GM19351 (cell line): ENCODE measurements around the gene MSN.
A peak's percentile ranks its signal among the peaks of the same experiment; 100 is the strongest.
"Not testable (repeated sequence)": the region's sequence is repeated elsewhere in the genome, so short reads cannot be mapped to it uniquely, and the experiment has no call there.

Source experiments
- ATAC-seq: cut with Tn5 transposase; IDR thresholded peaks from one replicate; pipeline ENCODE4 v1.9.1; 2021; ENCODE audit warnings: mild to moderate bottlenecking, moderate library complexity; ENCODE audit not compliant: unreplicated experiment

Gene MSN

DNA sequence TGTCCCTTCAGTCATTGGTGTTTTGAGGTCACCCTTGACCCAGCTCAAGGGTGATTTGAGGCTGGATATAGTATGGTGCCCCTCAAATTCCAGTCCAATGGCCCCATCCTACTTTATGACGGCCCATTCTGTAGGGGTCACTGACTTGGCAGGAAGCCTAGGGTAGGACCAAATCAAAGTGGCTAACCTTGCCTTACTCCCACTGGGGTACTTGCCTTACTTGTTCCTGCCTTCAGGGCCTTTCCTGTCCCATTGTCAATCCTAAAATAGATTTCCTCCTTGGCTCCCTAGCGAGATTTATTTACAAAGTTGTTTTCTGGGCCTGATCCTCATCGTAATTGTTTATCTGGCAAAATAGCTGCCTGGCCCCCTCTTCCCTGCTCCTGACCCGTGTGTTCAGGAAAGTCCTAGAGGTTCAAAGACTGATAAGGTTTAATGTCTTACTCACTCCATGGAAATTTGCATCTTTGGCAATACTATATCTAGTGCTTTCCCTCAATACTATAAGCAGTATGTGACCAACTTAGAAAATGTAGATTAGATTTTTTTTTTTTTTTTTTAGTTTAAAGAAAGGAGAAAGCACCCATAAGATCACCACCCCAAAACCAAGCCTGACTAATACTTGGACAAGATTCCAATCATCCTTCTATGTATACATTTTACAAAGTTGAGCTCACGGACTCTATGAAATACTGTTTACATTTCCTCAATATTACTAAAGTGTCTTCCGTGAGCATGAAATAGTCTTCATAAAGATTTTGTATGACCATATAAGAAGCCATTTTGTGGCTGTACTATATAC is 44.8 kb downstream of the MSN start:
- ATAC-seq, result no peak

DNA sequence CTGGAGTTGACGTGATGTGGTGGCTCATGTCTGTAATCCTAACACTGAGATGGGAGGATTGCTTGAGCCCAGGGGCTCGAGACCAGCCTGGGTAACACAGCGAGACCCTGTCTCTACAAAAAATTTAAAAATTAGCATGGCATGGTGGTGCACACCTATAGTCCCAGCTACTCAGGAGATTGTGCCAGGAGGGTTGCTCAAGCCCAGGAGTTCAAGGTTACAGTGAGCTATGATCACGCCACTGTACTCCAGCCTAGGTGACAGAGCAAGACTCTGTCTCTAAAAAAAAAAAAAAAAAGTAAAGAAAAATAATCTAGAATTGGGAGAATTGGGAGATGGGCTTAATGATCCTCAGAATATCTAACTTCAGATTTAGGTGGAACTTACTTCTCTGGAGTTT is 51.1 kb downstream of the MSN start:
- ATAC-seq, result no peak

DNA sequence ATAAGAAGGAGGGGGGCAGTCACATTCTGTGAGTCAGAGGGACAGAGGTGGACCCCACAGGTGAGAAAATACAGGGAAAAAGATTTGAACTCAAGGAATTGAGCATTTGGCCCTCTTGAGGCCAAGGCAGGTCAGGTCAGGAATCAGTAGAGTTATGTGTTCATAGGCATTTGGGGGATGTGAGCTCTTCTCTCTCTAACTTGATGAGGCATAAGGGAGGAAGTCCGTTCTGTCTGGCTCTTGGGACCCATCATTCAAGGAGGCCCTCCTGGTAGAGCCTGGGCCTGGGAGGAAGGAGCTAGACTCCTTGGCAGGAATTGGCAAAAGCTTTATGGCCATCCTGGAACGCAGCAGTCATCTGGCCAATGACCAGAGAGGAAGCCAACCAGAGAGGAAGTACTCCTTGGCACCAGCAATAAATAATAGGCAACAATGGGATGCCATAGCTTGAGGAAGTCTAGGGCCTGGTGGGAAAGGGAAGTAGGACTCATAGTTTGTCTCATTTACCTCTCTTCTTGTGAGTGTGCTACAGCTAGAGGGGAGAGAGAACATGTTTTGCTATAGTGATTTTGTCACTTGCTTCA is 53.0 kb downstream of the MSN start:
- no peak for ATAC-seq

DNA sequence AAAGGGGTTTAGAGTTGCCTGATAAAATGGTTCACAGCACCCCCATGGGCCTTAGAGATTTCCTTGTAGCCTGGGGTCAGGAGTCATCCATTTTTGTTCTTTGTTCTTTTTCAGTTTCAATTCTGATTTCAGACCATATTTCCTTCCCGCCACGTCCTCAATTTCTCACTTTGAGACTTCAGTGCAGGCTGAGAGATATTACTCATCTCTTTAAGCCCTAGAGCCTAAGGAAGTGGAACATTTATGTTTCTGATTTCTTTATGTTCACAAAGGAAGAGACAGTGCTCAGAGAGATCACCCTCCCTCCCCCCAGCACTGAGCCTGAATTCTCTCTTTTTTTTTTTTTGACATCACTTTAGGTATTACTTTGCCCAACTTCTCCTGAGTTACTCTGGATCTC is 56.3 kb downstream of the MSN start:
- peak; percentile 76 for ATAC-seq

DNA sequence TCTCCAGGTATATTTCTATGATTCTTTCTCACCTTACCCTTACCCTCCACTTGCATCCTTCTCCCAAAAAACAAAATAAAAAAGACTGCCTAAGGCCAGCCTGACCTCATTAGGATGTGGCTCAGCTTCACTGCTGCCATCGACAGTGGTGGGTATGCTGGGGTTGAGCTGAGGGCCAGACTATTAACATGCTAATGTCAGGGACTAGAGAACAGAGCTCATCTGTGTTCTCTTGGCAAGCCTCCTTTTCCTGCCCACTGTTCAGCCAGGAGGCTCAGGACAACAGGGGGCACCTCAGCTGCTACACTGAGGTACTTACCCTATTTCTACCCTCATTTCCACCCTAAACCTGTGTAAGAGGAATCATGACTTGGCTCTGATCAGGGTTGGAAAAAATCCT is 59.3 kb downstream of the MSN start:
- no peak for ATAC-seq

DNA sequence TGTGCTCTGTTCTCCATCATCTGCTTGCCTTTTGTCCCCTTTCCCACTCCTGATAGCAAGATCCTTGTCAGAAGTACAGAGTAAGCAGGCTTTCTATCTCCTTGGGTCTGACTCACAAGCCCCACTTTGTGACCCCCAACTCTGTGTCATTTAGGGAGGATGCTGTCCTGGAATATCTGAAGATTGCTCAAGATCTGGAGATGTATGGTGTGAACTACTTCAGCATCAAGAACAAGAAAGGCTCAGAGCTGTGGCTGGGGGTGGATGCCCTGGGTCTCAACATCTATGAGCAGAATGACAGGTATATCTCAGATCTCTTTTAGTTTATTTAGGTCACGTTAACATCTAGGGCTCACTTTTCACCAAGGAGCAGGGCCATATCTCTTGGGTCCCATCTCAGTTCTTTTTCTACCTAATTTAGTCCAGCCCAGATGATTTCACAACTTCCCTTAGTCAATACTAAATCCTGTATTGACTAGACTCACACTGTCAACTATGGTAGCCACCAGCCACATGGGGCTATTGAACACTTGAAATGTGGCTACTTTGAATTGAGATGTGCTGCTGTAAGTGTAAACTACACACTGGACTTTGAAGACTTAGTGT is 64.3 kb downstream of the MSN start:
- peak; percentile 60 for ATAC-seq

DNA sequence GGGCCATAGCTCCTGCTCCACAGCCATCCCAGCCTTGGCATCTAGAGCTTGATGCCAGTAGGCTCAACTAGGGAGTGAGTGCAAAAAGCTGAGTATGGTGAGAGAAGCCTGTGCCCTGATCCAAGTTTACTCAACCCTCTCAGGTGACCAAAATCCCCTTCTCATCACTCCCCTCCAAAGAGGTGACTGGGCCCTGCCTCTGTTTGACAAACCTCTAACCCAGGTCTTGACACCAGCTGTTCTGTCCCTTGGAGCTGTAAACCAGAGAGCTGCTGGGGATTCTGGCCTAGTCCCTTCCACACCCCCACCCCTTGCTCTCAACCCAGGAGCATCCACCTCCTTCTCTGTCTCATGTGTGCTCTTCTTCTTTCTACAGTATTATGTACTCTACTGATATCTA is 73.5 kb downstream of the MSN start:
- no peak for ATAC-seq

DNA sequence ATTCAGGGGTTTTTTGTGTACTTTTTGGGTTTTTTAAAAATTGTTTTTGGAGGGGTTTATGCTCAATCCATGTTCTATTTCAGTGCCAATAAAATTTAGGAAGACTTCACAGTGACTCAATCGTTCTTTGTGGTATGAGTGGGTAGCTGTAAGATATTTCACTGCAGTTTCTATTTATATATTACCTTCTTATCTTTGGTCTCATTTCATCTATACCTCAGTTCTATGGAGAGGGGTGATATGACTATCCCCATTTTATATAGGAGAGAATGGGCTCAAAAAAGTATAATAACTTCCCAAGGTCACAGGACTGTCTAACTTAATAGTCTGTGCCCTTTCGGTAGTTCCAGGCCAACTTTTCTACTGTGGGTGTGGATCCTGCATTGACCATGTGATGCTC is 74.4 kb downstream of the MSN start:
- ATAC-seq, result no peak

DNA sequence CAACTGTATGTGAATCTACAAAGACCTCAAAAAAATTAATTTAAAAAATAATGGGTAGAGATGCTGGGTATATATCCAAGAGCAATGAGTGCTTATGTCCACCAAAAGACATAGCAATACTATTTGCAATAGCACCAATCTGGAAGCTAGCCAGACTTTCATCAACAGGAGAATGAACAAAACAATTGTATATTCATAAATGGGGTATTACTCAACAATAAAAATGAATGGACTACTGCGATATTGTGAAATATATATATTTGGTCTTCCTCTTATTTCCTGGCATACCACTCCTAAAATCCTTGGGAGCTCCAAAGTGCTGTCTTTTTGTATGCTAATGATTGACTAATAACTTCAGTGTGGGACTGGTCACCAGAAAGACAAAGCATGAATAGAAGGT is 77.5 kb downstream of the MSN start:
- ATAC-seq, result no peak

DNA sequence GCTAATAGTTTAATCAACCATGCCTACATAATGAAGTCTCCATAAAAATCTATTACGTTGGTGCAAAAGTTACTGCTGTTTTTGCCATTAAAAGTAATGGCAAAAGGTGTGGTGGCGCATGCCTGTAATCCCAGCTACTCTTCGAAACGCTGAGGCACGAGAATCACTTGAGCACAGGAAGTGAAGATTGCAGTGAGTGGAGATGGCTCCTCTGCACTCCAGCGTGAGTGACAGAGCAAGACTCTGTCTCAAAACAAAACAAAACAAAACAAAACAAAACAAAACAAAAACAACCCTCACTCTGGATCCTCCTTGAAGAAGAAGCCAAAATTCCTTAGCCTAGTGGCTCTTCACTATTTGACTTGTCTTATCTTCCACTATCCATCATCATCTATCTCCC is 78.0 kb downstream of the MSN start:
- ATAC-seq, result no peak

DNA sequence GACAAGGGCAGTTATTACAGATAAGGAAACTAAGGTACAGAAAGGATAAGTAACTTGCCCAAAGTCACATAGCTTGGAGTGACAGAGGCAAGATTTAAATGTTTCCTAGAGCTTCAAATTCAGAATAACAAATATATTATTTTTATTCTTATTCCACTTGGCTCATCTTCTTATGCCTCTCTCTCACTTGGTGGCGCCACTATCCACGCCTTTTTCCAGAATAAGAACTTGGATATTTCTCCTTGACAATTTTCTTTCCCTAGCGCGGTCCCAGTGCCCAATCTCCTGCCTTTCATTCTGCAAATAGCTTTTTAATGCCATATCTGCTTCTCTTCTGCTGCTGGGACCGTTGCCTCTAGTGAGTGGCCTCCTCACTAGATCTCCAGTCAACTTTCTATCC is 78.5 kb downstream of the MSN start:
- ATAC-seq, result no peak

DNA sequence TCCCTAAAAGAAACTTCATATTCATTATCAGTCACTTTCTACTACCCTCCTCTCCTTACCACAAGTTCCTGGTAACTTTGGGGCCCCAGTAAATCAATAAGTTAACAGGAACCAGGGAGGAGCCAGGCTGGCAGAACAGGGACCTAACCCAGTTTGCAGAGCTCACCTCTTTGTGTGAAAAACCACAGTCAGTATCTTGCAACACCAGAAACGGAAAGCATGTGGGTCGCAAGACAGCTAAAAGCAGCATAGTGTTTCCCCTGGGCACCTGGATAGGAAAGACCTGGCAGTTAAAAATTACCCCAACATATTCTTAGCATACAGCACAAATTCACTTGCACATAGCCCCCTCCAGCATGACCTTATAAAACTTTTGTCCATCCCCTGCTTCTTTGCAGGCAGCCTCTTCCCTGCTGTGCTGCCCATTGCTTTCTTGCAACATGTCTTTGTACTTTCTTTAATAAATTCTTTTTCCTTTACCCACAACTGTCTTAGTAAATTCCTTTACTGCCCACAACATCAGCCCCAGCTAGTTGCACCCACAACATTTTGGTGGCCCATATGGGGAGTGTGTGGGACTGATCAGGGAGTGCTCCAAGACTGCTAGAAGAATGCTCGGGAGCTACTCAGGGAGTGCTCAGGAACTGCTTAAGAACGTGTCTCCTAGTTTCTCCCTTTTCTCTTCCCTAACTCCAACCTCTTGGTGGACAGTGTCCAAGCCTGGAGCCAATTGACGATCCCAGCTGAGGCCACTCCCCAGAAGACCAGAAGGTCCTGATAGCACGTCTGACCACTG is 83.4 kb downstream of the MSN start:
- ATAC-seq, result peak; percentile 84

DNA sequence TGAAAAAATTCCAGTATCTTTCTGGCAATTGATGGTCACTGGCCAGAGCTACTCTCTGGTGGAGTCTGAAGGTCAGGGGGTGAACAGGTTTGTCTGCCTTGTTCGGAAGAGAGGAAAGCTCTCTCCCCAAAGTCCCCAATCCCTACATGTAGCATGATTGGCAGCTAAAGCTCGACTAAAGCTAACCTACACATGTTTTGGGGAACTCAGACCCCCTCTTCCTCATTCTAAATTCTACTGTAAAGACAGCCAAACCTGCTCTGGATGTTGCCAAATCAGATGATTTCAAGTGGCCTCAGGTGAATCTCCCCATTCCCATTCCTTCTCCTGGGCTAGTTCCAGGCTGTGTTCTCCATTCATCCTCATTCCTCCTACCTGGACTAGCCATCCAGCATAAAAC is 84.1 kb downstream of the MSN start:
- no peak for ATAC-seq

DNA sequence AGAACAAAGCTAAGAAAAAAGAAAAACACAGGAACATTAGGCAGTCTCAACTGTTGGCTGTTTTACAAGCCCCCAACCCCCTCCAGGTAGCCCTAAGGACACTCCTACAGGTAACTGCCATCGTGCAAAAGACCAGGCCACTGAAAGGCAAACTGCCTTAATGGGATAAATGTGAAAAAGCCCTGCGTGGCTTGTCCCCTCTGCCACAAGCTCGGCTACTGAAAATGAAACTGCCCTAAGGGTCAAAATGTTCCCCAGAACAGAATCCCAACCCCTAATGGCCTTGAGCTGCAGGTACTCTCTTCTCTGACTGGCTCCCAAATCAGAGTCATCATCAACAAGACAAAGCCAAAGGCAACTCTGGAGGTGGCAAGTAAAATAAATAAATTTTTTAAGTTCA is 84.8 kb downstream of the MSN start:
- no peak for ATAC-seq

DNA sequence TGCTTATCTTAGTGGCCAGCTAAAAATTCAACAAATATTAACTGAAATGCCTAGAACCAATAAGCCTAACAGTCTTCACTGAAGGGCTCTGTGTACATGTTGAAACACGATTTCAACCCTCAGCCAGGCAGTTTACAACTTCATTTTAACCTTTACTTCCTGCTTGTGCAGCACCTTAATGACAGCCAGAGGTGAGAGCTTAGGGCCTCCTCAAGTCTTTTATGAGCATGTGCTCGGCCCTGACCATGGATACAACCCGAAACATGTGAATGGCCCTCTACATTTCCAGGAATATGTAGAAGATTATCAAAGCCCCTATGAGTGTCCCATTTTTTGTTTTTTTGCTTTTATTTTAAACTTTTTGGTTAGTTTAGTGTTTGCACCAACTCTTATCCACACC is 88.3 kb downstream of the MSN start:
- ATAC-seq, result no peak

DNA sequence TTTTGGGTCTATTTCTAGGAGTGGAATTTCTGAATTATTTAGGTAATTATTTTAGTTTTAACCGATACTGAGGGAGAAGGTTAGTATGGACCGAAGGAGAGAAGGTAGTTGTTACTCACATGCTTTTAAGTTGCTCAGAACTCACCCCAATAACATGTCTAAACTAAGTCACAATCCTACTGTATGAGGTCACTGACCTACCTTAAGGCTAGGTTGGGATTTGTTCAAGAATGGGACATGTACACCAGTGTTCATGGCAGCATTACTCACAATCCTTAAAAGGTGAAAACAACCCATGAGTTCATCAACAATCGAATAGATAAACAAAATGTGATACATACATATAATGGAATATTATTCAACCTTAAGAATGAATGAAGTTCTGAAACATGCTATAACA is 90.5 kb downstream of the MSN start:
- ATAC-seq, result no peak

DNA sequence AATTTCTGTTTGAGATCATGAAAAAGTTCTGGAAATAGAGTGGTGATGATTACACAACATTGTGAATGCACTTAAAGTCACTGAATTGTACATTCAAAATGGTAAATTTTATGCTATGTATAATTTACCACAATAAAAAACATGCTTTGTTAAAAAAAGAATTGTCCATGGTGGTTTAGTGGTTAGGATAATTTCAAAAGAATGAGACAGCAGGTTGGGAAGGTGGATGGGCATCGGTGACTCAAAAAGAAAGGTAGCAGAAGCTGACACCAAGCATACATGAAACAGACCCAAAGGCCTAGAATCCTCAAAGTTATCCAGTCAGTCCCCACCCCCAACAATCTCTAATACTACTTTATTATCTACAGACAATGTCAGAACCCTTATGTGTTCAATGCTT is 91.1 kb downstream of the MSN start:
- no peak for ATAC-seq

DNA sequence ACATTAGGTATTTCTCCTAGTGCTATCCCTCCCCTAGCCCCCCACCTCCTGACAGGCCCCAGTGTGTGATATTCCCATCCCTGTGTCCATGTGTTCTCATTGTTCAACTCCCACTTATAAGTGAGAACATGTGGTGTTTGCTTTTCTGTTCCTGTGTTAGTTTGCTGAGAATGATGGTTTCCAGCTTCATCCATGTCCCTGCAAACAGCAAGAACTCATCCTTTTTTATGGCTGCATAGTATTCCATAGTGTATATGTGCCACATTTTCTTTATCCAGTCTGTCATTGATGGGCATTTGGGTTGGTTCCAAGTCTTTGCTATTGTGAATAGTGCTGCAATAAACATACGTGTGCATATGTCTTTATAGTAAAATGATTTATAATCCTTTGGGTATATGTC is 92.1 kb downstream of the MSN start:
- ATAC-seq, result not testable (repeated sequence)

DNA sequence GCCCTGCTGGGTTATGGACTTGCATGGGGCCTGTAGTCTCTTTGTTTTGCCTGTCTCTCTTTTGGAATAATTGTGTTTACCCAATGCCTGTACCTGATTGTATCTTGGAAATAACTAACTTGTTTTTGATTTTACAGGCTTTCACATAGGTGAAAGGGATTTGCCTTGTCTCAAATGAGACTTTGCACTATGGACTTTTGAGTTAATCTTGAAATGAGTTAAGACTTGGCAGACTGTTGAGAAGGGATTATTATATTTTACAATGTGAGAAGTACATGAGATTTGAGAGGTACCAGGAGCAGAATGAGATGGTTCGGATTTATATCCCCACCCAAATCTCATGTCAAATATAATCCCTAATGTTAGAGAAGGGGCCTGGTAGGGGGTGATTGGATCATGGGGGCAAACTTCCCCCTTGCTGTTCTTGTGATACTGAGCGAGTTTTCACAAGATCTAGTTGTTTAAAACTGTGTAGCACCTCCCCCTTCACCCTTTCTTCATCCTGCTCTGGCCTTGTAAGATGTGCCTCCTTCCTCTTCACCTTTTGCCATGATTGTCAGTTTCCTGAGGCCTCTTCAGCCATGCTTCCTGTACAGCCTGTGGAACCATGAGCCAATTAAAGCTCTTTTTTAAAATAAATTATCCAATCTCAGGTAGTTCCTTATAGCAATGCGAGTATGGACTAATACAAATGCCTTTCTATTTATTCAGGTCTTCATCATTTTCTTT is 102.3 kb downstream of the MSN start:
- no peak for ATAC-seq

DNA sequence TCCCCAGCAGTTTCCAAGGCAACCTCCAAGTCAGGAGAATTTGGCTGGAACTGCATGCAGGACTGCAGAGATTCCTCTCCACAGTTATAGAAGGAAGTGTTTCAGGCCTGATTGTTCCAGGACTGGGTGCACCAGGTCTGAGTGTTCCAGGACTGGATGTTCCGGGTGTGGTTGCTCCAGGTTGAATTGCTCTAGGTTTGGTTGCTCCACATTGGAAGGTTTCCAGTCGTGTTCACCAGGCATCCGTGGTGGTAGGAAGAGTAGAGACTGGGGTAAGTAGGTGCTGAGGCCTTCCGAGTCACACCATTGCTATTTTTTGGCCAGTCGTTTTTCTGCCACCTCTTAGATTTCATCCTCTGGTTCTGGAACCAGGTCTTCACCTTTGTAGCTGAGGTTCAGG is 105.4 kb downstream of the MSN start:
- ATAC-seq, result no peak

DNA sequence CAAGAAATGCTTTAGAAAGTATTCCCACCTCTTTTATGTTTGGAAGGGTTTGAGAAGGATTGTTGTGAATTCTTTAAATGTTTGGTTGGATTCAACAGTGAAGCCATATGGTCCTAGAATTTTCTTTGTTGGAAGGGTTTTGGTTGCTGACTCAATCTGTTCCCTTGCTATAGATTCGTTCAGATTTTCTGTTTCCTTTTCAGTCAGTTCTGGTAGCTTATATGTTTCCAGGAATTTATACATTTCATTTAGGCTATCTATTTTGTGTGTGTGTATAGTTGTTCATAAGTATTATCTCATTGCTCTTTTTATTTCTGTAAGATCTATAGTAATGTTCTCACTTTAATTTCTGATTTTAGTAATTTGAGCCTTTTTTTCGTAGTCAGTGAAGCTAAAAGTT is 114.4 kb downstream of the MSN start:
- no peak for ATAC-seq
